CD14-positive monocyte (primary cell): ENCODE results near the gene CHRM4. TPM values are rescaled to one million over a fixed set of nuclear protein-coding genes. Genes with fewer than 3 reads are reported as not detected.

Source experiments
- DNase-seq, 3 donors: peaks; one replicate each; pipeline ENCODE4 v3.0.0-alpha.2; 2011 to 2022
- H2AFZ ChIP-seq: 2 replicates; pipeline ENCODE4 v1.6.0; 2012; ENCODE audit warnings: mild to moderate bottlenecking, low read depth, low read length, inconsistent platforms; ENCODE audit not compliant: insufficient read depth, poor library complexity, severe bottlenecking
- H3K27ac ChIP-seq, 2 donors: 1 replicate in 1 of 2; 2 replicates in 1 of 2; pipeline ENCODE4 v1.5.1; 2012 to 2013; ENCODE audit warnings: low read length in 2 of 2, control low read depth in 1 of 2, inconsistent platforms in 1 of 2, low read depth in 1 of 2, mild to moderate bottlenecking in 1 of 2
- H3K27me3 ChIP-seq, 2 donors: one replicate each; pipeline versions ENCODE4 v1.6.0 to v1.6.1; 2011 to 2013; ENCODE audit warnings: low read length in 2 of 2; ENCODE audit not compliant: control insufficient read depth in 2 of 2, insufficient read depth in 2 of 2
- H3K36me3 ChIP-seq, 2 donors: replicated peaks in 1 of 2; 1 replicate in 1 of 2; 2 replicates in 1 of 2; pipeline versions ENCODE4 v1.5.1 to v1.6.1; 2012 to 2013; ENCODE audit warnings: low read length in 2 of 2, control low read depth in 1 of 2, inconsistent platforms in 1 of 2, mild to moderate bottlenecking in 1 of 2; ENCODE audit not compliant: insufficient read depth in 2 of 2, control insufficient read depth in 1 of 2
- H3K4me1 ChIP-seq, 2 donors: 1 replicate in 1 of 2; 2 replicates in 1 of 2; pipeline versions ENCODE4 v1.5.1 to v1.6.1; 2012 to 2013; ENCODE audit warnings: low read length in 2 of 2, control low read depth in 1 of 2, inconsistent platforms in 1 of 2, mild to moderate bottlenecking in 1 of 2, moderate library complexity in 1 of 2; ENCODE audit not compliant: insufficient read depth in 2 of 2, control insufficient read depth in 1 of 2
- H3K4me2 ChIP-seq: replicated peaks from 2 replicates; pipeline ENCODE3; 2012; ENCODE audit warnings: low read length, moderate library complexity, mild to moderate bottlenecking; ENCODE audit not compliant: poor library complexity, severe bottlenecking; ENCODE audit errors: extremely low read depth
- H3K4me3 ChIP-seq, 3 experiments: fragments of 200-600 bp in 1 of 3; sonication (generic) in 1 of 3; replicated peaks in 1 of 3; 1 replicate in 2 of 3; 2 replicates in 1 of 3; pipeline ENCODE4 v1.5.1; 2011 to 2013; ENCODE audit warnings: low read length in 3 of 3, mild to moderate bottlenecking in 3 of 3, control low read depth in 2 of 3, low read depth in 2 of 3, inconsistent platforms in 1 of 3, moderate library complexity in 1 of 3
- H3K79me2 ChIP-seq: 2 replicates; pipeline ENCODE4 v1.6.0; 2012; ENCODE audit warnings: mild to moderate bottlenecking, control low read depth, inconsistent platforms, low read length, moderate library complexity; ENCODE audit not compliant: insufficient read depth
- H3K9ac ChIP-seq: 2 replicates; pipeline ENCODE4 v1.6.0; 2017; ENCODE audit warnings: low read length, mild to moderate bottlenecking; ENCODE audit not compliant: insufficient read depth, poor library complexity, severe bottlenecking
- H3K9me3 ChIP-seq, 2 donors: replicated peaks in 1 of 2; 1 replicate in 1 of 2; 2 replicates in 1 of 2; pipeline versions ENCODE4 v1.5.1 to v1.6.1; 2012 to 2013; ENCODE audit warnings: low read length in 2 of 2, control low read depth in 1 of 2; ENCODE audit not compliant: control insufficient read depth in 1 of 2, insufficient read depth in 1 of 2
- H4K20me1 ChIP-seq: 2 replicates; pipeline ENCODE4 v1.6.0; 2012; ENCODE audit warnings: mild to moderate bottlenecking, low read length, control low read depth, moderate library complexity; ENCODE audit not compliant: insufficient read depth
- H3K27ac Mint-ChIP-seq, 7 donors: one replicate each; pipeline ENCODE4 v1.8.0; 2020; ENCODE audit warnings: mild to moderate bottlenecking in 7 of 7, mixed read lengths in 7 of 7, moderate library complexity in 6 of 7, inconsistent platforms in 2 of 7
- H3K27me3 Mint-ChIP-seq, 3 donors: one replicate each; pipeline ENCODE4 v1.8.0; 2021 to 2022; ENCODE audit warnings: low read depth in 3 of 3, mild to moderate bottlenecking in 3 of 3, mixed read lengths in 3 of 3, moderate library complexity in 3 of 3, inconsistent platforms in 1 of 3
- H3K36me3 Mint-ChIP-seq, 2 donors: one replicate each; pipeline ENCODE4 v1.8.0; 2020; ENCODE audit warnings: mixed read lengths in 2 of 2, inconsistent platforms in 1 of 2, mild to moderate bottlenecking in 1 of 2
- H3K4me1 Mint-ChIP-seq: one replicate; pipeline ENCODE4 v1.8.0; 2020; ENCODE audit warnings: mild to moderate bottlenecking, mixed read lengths
- H3K4me3 Mint-ChIP-seq, 2 donors: one replicate each; pipeline ENCODE4 v1.8.0; 2020; ENCODE audit warnings: mild to moderate bottlenecking in 2 of 2, mixed read lengths in 2 of 2, moderate library complexity in 1 of 2
- H3K9me3 Mint-ChIP-seq, 7 donors: one replicate each; pipeline ENCODE4 v1.8.0; 2020 to 2022; ENCODE audit warnings: mixed read lengths in 7 of 7, mild to moderate bottlenecking in 6 of 7, moderate library complexity in 6 of 7, inconsistent platforms in 2 of 7
- WGBS: methylation state at CpG from one replicate; pipeline ENCODE4 v1.1.5; 2013; ENCODE audit warnings: missing lambda C conversion rate; ENCODE audit not compliant: insufficient coverage; 5-methylcytosine and 5-hydroxymethylcytosine counted together
- intact Hi-C, 2 donors: fragments of 100-400 bp; cut with micrococcal nuclease; formaldehyde crosslinking; loops; one replicate each; pipeline versions ENCODE4 v1.15.0 to v1.15.1; 2023
- polyA plus RNA-seq, 3 donors: library from polyadenylated mRNA; depleted of rRNA in 1 of 3; unstranded in 2 of 3; stranded (reverse) in 1 of 3; fragments of 300-500 nt in 2 of 3; fragments of >200 nt in 1 of 3; fragmentation: Illumina TruSeq in 2 of 3; gene quantifications; 1 replicate in 2 of 3; 2 replicates in 1 of 3; pipeline ENCODE4 v1.2.3, GENCODE V29; 2012 to 2021
- TF ChIP-seq, protein P1 (sequence below): fragments of 200-600 bp; IDR thresholded peaks from one replicate; pipeline ENCODE4 v1.8.0; 2022; ENCODE audit warnings: antibody characterized with exemption, mild to moderate bottlenecking

Gene CHRM4
- polyA plus RNA-seq, 3 donors: 0.15 to 0.57 TPM; not detected in 1

DNA sequence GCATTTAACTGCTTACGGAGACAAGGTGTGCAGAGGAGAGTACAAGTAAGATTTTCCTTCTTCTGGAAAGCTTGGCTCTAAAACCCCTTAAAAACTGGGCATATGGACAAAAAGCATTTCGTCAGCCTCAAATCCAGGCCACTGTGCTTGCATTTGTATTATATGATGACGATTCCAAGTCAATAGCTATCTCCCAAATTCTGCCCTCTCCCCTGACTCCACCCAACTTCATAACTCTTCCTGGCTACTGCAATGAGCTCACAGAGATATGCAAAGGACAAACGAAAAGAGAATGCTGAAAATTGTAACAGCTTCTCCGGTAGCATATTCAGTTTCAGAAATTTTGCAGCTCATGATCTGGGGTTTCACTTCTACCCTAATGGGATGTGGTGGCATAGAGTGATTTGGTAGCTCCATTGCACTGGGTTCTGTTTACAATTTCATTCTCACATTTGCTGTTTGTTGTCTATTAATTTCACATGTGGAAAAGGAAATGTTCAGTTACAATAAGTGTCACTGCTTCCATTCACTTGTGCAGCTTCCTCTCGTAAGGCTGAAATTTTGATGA is 45.6 kb upstream of the CHRM4 start:
- H3K4me1 ChIP-seq: no peaks in the 10 kb centered on the region
- H3K79me2 ChIP-seq: no peaks in the 10 kb centered on the region
- no peaks in the 10 kb centered on the region for H3K9me3 Mint-ChIP-seq
- intact Hi-C loops: no loop called here
- no peak overlapping the region for H3K4me3 ChIP-seq
- peaks cover 53 to 56% of the 10 kb centered on the region in 2 donors for H3K36me3 Mint-ChIP-seq
- H3K4me2 ChIP-seq: no peak overlapping the region
- H3K36me3 ChIP-seq: peaks cover 37 to 68% of the 10 kb centered on the region in 2 donors
- 100% methylated on average over 1 of the region's 6 CpGs for WGBS
- no peak overlapping the region for H3K9ac ChIP-seq
- no peaks in the 10 kb centered on the region for H3K27me3 ChIP-seq
- H3K27me3 Mint-ChIP-seq: no peaks in the 10 kb centered on the region
- H4K20me1 ChIP-seq: no peaks in the 10 kb centered on the region
- no peaks in the 10 kb centered on the region for H3K4me1 Mint-ChIP-seq
- TF ChIP-seq, protein P1, sequence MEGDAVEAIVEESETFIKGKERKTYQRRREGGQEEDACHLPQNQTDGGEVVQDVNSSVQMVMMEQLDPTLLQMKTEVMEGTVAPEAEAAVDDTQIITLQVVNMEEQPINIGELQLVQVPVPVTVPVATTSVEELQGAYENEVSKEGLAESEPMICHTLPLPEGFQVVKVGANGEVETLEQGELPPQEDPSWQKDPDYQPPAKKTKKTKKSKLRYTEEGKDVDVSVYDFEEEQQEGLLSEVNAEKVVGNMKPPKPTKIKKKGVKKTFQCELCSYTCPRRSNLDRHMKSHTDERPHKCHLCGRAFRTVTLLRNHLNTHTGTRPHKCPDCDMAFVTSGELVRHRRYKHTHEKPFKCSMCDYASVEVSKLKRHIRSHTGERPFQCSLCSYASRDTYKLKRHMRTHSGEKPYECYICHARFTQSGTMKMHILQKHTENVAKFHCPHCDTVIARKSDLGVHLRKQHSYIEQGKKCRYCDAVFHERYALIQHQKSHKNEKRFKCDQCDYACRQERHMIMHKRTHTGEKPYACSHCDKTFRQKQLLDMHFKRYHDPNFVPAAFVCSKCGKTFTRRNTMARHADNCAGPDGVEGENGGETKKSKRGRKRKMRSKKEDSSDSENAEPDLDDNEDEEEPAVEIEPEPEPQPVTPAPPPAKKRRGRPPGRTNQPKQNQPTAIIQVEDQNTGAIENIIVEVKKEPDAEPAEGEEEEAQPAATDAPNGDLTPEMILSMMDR: no peak
- no peak overlapping the region for H3K4me3 Mint-ChIP-seq
- no peak overlapping the region for H2AFZ ChIP-seq
- no peak overlapping the region for H3K27ac ChIP-seq
- no peak overlapping the region for H3K27ac Mint-ChIP-seq
- H3K9me3 ChIP-seq: no peaks in the 10 kb centered on the region
- DNase-seq: no peak

DNA sequence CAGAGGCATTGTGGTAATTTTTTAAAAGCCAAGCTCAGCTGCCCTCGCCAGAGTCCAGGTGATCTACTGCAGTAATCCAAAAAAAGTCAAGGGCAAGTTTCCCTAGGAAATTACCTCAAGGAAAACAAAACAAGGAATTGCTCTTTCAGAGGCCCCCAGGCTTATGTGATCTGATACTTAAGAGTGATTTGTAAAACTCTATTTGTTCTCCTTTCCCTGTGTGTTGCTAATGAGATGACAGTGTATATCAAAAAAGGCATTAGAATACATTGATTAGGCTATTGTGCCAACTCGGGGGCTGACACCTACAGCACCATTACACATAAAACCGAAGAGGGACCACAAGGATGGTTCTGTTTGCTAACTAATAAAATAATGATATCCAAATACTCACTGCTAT is 44.5 kb upstream of the CHRM4 start:
- Mint-ChIP-seq H3K27ac (no peak overlapping the region), H3K27me3 (no peaks in the 10 kb centered on the region), H3K36me3 (peaks cover 56% of the 10 kb centered on the region in 2 donors), H3K9me3 (no peaks in the 10 kb centered on the region), H3K4me3 (no peak overlapping the region), H3K4me1 (no peaks in the 10 kb centered on the region)
- TF ChIP-seq, protein P1: no peak
- H3K9me3 ChIP-seq: no peaks in the 10 kb centered on the region
- no peaks in the 10 kb centered on the region for H4K20me1 ChIP-seq
- peaks cover 36 to 68% of the 10 kb centered on the region in 2 donors for H3K36me3 ChIP-seq
- H3K9ac ChIP-seq: no peak overlapping the region
- H2AFZ ChIP-seq: no peak overlapping the region
- no peak overlapping the region for H3K4me3 ChIP-seq
- H3K4me1 ChIP-seq: no peaks in the 10 kb centered on the region
- no peak for DNase-seq
- 100% methylated on average over 1 of the region's 3 CpGs for WGBS
- no peaks in the 10 kb centered on the region for H3K79me2 ChIP-seq
- H3K27me3 ChIP-seq: no peaks in the 10 kb centered on the region
- H3K27ac ChIP-seq: no peak overlapping the region
- H3K4me2 ChIP-seq: no peak overlapping the region
- intact Hi-C loops: no loop called here
